ENCODE data around the gene CELF2.

Gene CELF2

GRCh38 chr10:11150231-11150731, 132.6 kb downstream of the CELF2 start:
- CTCF ChIA-PET, result no interaction called here
- H3K27ac ChIP-seq, result no peak overlapping the region
- POLR2A ChIA-PET (ENCODE audit: low non-redundant PET), result no interaction called here
- no peak for DNase-seq (ENCODE audit: low spot score)
- TF ChIP-seq CTCF (conservative IDR thresholded peaks at IDR 0.05; ENCODE audit: low read depth), result no peak

GRCh38 chr10:11150879-11151415, 133.3 kb downstream of the CELF2 start:
- H3K27ac ChIP-seq, result no peak overlapping the region
- no peak for TF ChIP-seq CTCF (conservative IDR thresholded peaks at IDR 0.05; ENCODE audit: low read depth)
- no peak for DNase-seq (ENCODE audit: low spot score)
- ChIA-PET CTCF (no interaction called here), POLR2A (ENCODE audit: low non-redundant PET) (no interaction called here)

- POLR2A ChIA-PET (ENCODE audit: low non-redundant PET), result no interaction called here
- CTCF ChIA-PET, result interaction anchor here (0.7 kb wide), 1 partner anchor 185 kb away, joined by 3 read pairs; no protein-coding TSS in a partner anchor
- no peak overlapping the region for H3K27ac ChIP-seq
- no peak for DNase-seq (ENCODE audit: low spot score)
- no peak for TF ChIP-seq CTCF (conservative IDR thresholded peaks at IDR 0.05; ENCODE audit: low read depth)
Measured at GRCh38 chr10:11152801-11153200, 135.1 kb downstream of the CELF2 start.

GRCh38 chr10:11153245-11153644, 135.6 kb downstream of the CELF2 start:
- no peak for TF ChIP-seq CTCF (conservative IDR thresholded peaks at IDR 0.05; ENCODE audit: low read depth)
- no peak for DNase-seq (ENCODE audit: low spot score)
- H3K27ac ChIP-seq, result no peak overlapping the region
- POLR2A ChIA-PET (ENCODE audit: low non-redundant PET), result no interaction called here
- CTCF ChIA-PET, result interaction anchor here (0.7 kb wide), 1 partner anchor 184 kb away, joined by 3 read pairs; no protein-coding TSS in a partner anchor

GRCh38 chr10:11153766-11154165, 136.1 kb downstream of the CELF2 start:
- ChIA-PET CTCF (no interaction called here), POLR2A (ENCODE audit: low non-redundant PET) (no interaction called here)
- H3K27ac ChIP-seq, result no peak overlapping the region
- no peak for DNase-seq (ENCODE audit: low spot score)
- TF ChIP-seq CTCF (conservative IDR thresholded peaks at IDR 0.05; ENCODE audit: low read depth), result no peak

GRCh38 chr10:11154333-11154732, 136.7 kb downstream of the CELF2 start:
- DNase-seq (ENCODE audit: low spot score), result no peak
- CTCF ChIA-PET, result no interaction called here
- POLR2A ChIA-PET (ENCODE audit: low non-redundant PET), result no interaction called here
- TF ChIP-seq CTCF (conservative IDR thresholded peaks at IDR 0.05; ENCODE audit: low read depth), result no peak
- no peak overlapping the region for H3K27ac ChIP-seq

Measured in RWPE1 (cell line).